HTR-8/SVneo (cell line): Measurements from ENCODE around the gene ATP9B.
"Not testable (repeated sequence)": the region's sequence is repeated elsewhere in the genome, so short reads cannot be mapped to it uniquely, and the experiment has no call there.

Source experiments
- DNase-seq: peaks from one replicate; pipeline ENCODE4 v3.0.0; 2011; ENCODE audit warnings: low spot score, mixed read lengths; ENCODE audit not compliant: insufficient read length
- FAIRE-seq: peaks from 2 replicates; lab custom pipeline; 2011; peaks lifted over from hg19 to GRCh38; lab: Jason Lieb, UNC

Gene ATP9B

DNA sequence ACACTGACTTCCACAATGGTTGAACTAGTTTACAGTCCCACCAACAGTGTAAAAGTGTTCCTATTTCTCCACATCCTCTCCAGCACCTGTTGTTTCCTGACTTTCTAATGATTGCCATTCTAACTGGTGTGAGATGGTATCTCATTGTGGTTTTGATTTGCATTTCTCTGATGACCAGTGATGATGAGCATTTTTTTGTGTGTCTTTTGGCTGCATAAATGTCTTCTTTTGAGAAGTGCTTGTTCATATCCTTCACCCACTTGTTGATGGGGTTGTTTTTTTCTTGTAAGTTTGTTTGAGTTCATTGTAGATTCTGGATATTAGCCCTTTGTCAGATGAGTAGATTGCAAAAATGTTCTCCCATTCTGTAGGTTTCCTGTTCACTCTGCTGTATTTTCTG, 202.6 kb downstream of the ATP9B start:
- DNase-seq, FAIRE-seq: not testable (repeated sequence)

- DNase-seq: no peak
- no peak for FAIRE-seq
These were observed 203.7 kb downstream of the ATP9B start for GRCh38 chr18:79272916-79273315.

GRCh38 chr18:79274823-79275222, 205.6 kb downstream of the ATP9B start:
- DNase-seq (no peak), FAIRE-seq (no peak)

- DNase-seq (no peak), FAIRE-seq (no peak)
These were observed 206.3 kb downstream of the ATP9B start for GRCh38 chr18:79275461-79275860.

DNA sequence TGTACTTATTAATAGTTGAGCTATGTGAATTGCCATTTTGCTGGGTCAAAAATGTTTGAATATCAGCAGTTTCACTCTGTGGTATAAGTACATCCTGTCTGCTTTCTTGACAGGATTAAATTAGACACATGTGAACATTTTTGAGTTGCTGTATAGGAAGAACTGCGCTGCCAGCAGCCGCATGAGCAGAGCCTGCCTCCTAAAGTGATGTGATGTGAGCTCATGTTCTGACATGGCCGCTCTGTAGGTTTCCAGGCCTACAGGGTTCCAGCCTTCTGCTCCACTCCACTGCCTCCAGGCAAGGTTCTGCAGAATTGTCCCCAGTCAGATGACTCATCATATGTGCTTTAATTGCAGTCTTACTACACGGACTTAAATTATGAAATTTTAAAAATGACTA, 206.8 kb downstream of the ATP9B start:
- DNase-seq (no peak), FAIRE-seq (no peak)

GRCh38 chr18:79278896-79279295, 209.7 kb downstream of the ATP9B start:
- FAIRE-seq (no peak), DNase-seq (no peak)

DNA sequence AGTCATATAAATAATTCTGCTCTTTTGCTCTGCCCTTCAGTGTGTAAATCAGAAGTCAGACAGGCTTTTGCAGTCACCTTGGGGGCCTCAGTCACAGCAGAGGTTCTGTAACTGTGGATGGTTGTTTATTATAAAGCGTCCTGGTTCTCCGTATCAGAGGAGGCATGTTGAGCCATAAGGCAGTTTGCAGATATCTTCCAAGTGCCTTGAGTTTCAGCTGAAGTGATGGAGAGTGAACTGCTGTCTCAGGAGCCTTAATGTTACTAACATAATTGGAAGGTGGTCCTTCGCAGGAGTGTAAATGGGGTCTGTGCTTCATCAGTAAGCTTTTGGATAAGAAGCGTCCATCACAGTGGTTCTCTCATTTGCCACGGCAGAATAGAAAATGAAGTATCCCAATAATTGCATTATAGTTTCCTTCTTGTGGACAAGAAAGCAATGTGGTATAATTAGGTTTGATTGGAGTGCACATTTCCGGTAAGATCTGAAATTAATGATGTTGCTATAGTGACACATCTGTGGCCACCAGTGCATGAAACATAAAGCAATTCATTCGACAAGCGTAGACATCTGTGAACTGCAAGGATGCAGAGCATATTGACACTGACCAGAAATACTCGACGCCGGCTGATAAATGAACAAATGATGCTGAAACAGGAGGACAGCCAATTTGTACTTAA, 214.1 kb downstream of the ATP9B start:
- DNase-seq (no peak), FAIRE-seq (no peak)

- FAIRE-seq: no peak
- no peak for DNase-seq
These were observed 214.7 kb downstream of the ATP9B start for GRCh38 chr18:79283929-79284328.

DNA sequence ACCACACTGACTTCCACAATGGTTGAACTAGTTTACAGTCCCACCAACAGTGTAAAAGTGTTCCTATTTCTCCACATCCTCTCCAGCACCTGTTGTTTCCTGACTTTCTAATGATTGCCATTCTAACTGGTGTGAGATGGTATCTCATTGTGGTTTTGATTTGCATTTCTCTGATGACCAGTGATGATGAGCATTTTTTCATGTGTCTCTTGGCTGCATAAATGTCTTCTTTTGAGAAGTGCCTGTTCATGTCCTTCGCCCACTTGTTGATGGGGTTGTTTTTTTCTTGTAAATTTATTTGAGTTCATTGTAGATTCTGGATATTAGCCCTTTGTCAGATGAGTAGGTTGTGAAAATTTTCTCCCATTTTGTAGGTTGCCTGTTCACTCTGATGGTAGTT, 216.0 kb downstream of the ATP9B start:
- DNase-seq: not testable (repeated sequence)

GRCh38 chr18:79290409-79290808, 221.2 kb downstream of the ATP9B start:
- not testable (repeated sequence) for DNase-seq, FAIRE-seq

More for the DNA sequence above, 216.0 kb downstream of the ATP9B start:
- not testable (repeated sequence) for FAIRE-seq

GRCh38 chr18:79290876-79291275, 221.7 kb downstream of the ATP9B start:
- FAIRE-seq (no peak), DNase-seq (no peak)

DNA sequence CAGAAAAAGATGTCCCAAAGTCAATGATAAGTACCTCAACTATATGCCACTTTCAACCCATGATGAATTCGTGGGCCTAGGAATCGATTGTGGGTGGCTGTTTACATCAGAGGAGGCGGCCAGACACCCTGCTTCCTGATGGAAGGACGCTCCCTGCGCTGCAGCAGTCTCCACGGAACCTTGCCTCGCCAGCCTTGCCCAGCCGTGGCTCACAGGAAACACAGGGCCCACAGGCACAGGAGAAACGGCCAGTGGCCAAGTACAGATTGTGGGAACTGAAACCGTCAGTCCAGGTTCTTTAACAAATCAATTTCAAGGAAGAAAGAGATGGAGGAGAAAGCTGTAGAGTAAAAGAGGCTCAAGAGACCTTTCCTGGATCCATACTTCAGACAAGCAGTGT, 225.0 kb downstream of the ATP9B start:
- FAIRE-seq (no peak), DNase-seq (no peak)

GRCh38 chr18:79299272-79299671, 230.1 kb downstream of the ATP9B start:
- FAIRE-seq: no peak
- no peak for DNase-seq

DNA sequence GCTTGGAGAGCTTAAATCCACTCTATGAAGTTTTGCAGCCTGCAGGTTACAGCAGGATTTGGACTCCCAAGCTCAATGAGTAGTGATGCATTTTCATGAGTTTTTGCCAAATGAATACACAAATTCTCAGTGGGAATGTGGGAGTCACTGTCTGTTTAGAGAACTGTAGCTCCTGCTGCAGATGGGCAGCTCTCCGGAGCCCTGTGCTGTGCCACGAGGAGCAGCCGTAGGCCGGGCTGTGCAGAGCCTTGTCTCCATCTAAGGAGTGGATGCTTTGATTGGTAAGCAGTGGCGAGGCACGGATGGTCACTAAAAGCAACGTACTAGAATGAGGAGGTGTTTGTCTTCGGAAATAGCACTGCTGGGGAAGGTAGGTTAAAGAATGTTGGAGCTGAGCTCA, 230.5 kb downstream of the ATP9B start:
- no peak for FAIRE-seq
- DNase-seq: no peak

GRCh38 chr18:79300413-79300812, 231.2 kb downstream of the ATP9B start:
- FAIRE-seq (no peak), DNase-seq (no peak)

DNA sequence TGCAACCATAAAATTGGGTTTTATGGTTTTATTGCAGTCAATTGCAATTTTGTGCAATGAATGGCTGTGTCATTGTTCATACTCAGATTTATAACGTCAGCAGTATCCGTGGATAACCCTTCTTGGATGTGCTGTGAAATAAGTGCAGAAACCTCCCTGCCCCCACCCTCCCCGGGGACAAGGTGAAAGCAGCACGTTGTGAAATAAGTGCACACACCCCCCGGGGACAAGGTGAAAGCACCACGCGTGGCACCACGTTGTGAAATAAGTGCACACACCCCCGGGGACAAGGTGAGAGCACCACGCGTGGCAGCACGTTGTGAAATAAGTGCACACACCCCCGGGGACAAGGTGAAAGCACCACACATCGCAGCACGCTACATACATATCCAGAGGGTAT, 232.9 kb downstream of the ATP9B start:
- no peak for FAIRE-seq
- DNase-seq: no peak

DNA sequence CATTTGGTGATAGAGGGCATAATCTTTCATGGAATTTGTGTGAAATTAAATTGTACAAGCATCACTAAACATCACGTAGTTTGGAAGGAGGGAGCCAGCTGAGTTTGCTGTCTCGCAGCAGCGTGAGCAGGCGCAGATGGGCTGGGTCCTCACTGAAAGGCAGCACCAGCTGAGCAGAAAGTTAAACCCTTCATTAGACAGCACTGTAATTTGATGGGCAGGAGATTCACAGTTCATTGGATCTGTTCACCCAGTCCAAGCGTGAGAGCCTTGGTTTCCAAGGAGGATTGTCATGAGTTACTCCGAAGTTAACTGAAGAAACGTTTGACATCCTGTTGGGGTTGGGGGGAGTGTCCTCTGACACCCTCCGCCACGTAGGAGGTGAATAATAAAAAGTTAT, 236.7 kb downstream of the ATP9B start:
- FAIRE-seq: no peak
- DNase-seq: no peak

GRCh38 chr18:79309614-79310358, 240.6 kb downstream of the ATP9B start:
- FAIRE-seq (no peak), DNase-seq (no peak)

DNA sequence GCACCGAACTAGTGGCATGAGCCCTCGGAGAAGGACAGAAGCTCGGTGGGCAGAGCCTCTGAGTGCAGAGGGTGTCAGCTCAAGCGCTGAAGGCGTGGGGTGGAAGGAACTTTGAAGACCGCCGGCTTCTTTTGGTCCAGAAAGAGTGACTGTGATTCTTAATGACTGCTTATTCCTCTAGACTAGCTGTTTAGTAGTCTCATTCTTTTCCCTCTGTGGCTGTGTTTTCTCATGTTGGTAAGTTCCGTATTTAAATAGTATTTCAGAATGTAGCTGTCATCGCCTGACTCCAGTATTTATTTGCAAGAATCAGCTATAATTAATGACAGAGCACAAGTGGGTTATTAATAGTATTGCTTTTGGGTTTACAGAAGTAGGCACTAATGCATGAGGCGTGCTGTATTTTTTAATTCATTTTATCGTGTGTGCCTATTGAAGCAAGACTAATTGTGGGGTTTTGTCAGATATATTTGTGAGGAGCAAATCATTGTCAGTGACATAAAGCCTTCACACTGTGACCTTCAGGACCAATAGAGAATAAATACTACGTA, 245.7 kb downstream of the ATP9B start:
- FAIRE-seq: no peak

DNA sequence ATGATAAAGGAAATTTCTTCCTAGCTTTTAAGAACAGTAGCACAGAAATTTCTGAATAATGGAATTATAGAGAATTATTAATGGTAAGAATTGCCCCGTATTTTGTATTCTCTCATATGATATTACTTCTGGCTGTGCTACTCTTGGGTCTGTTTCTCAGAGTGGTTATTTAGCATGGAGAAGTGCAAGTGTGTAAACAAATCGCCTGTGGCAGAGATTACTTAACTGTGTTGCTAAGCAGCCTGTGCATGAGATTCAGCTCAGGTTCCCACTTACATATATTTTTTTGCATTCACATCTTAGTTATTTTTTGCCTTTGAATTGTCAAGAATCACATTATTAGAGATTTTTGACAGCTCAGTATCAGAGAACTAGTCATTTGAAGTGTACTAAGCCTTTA, 246.4 kb downstream of the ATP9B start:
- FAIRE-seq (no peak), DNase-seq (no peak)

More for the DNA sequence above, 245.7 kb downstream of the ATP9B start:
- DNase-seq: no peak

GRCh38 chr18:79317703-79318102, 248.5 kb downstream of the ATP9B start:
- DNase-seq: no peak
- FAIRE-seq: no peak
